CD14-positive monocyte (primary cell): ENCODE measurements around the gene PDE4B. TPM values are rescaled to one million over a fixed set of nuclear protein-coding genes. Genes with fewer than 3 reads are reported as not detected.

Experiments used
- DNase-seq, 3 donors: peaks; one replicate each; pipeline ENCODE4 v3.0.0-alpha.2; 2011 to 2022
- H2AFZ ChIP-seq: 2 replicates; pipeline ENCODE4 v1.6.0; 2012; ENCODE audit warnings: mild to moderate bottlenecking, low read depth, low read length, inconsistent platforms; ENCODE audit not compliant: insufficient read depth, poor library complexity, severe bottlenecking
- H3K27ac ChIP-seq, 2 donors: 1 replicate in 1 of 2; 2 replicates in 1 of 2; pipeline ENCODE4 v1.5.1; 2012 to 2013; ENCODE audit warnings: low read length in 2 of 2, control low read depth in 1 of 2, inconsistent platforms in 1 of 2, low read depth in 1 of 2, mild to moderate bottlenecking in 1 of 2
- H3K27me3 ChIP-seq, 2 donors: one replicate each; pipeline versions ENCODE4 v1.6.0 to v1.6.1; 2011 to 2013; ENCODE audit warnings: low read length in 2 of 2; ENCODE audit not compliant: control insufficient read depth in 2 of 2, insufficient read depth in 2 of 2
- H3K36me3 ChIP-seq, 2 donors: replicated peaks in 1 of 2; 1 replicate in 1 of 2; 2 replicates in 1 of 2; pipeline versions ENCODE4 v1.5.1 to v1.6.1; 2012 to 2013; ENCODE audit warnings: low read length in 2 of 2, control low read depth in 1 of 2, inconsistent platforms in 1 of 2, mild to moderate bottlenecking in 1 of 2; ENCODE audit not compliant: insufficient read depth in 2 of 2, control insufficient read depth in 1 of 2
- H3K4me1 ChIP-seq, 2 donors: 1 replicate in 1 of 2; 2 replicates in 1 of 2; pipeline versions ENCODE4 v1.5.1 to v1.6.1; 2012 to 2013; ENCODE audit warnings: low read length in 2 of 2, control low read depth in 1 of 2, inconsistent platforms in 1 of 2, mild to moderate bottlenecking in 1 of 2, moderate library complexity in 1 of 2; ENCODE audit not compliant: insufficient read depth in 2 of 2, control insufficient read depth in 1 of 2
- H3K4me2 ChIP-seq: replicated peaks from 2 replicates; pipeline ENCODE3; 2012; ENCODE audit warnings: low read length, moderate library complexity, mild to moderate bottlenecking; ENCODE audit not compliant: poor library complexity, severe bottlenecking; ENCODE audit errors: extremely low read depth
- H3K4me3 ChIP-seq, 3 experiments: fragments of 200-600 bp in 1 of 3; sonication (generic) in 1 of 3; replicated peaks in 1 of 3; 1 replicate in 2 of 3; 2 replicates in 1 of 3; pipeline ENCODE4 v1.5.1; 2011 to 2013; ENCODE audit warnings: low read length in 3 of 3, mild to moderate bottlenecking in 3 of 3, control low read depth in 2 of 3, low read depth in 2 of 3, inconsistent platforms in 1 of 3, moderate library complexity in 1 of 3
- H3K79me2 ChIP-seq: 2 replicates; pipeline ENCODE4 v1.6.0; 2012; ENCODE audit warnings: mild to moderate bottlenecking, control low read depth, inconsistent platforms, low read length, moderate library complexity; ENCODE audit not compliant: insufficient read depth
- H3K9ac ChIP-seq: 2 replicates; pipeline ENCODE4 v1.6.0; 2017; ENCODE audit warnings: low read length, mild to moderate bottlenecking; ENCODE audit not compliant: insufficient read depth, poor library complexity, severe bottlenecking
- H3K9me3 ChIP-seq, 2 donors: replicated peaks in 1 of 2; 1 replicate in 1 of 2; 2 replicates in 1 of 2; pipeline versions ENCODE4 v1.5.1 to v1.6.1; 2012 to 2013; ENCODE audit warnings: low read length in 2 of 2, control low read depth in 1 of 2; ENCODE audit not compliant: control insufficient read depth in 1 of 2, insufficient read depth in 1 of 2
- H4K20me1 ChIP-seq: 2 replicates; pipeline ENCODE4 v1.6.0; 2012; ENCODE audit warnings: mild to moderate bottlenecking, low read length, control low read depth, moderate library complexity; ENCODE audit not compliant: insufficient read depth
- H3K27ac Mint-ChIP-seq, 7 donors: one replicate each; pipeline ENCODE4 v1.8.0; 2020; ENCODE audit warnings: mild to moderate bottlenecking in 7 of 7, mixed read lengths in 7 of 7, moderate library complexity in 6 of 7, inconsistent platforms in 2 of 7
- H3K27me3 Mint-ChIP-seq, 3 donors: one replicate each; pipeline ENCODE4 v1.8.0; 2021 to 2022; ENCODE audit warnings: low read depth in 3 of 3, mild to moderate bottlenecking in 3 of 3, mixed read lengths in 3 of 3, moderate library complexity in 3 of 3, inconsistent platforms in 1 of 3
- H3K36me3 Mint-ChIP-seq, 2 donors: one replicate each; pipeline ENCODE4 v1.8.0; 2020; ENCODE audit warnings: mixed read lengths in 2 of 2, inconsistent platforms in 1 of 2, mild to moderate bottlenecking in 1 of 2
- H3K4me1 Mint-ChIP-seq: one replicate; pipeline ENCODE4 v1.8.0; 2020; ENCODE audit warnings: mild to moderate bottlenecking, mixed read lengths
- H3K4me3 Mint-ChIP-seq, 2 donors: one replicate each; pipeline ENCODE4 v1.8.0; 2020; ENCODE audit warnings: mild to moderate bottlenecking in 2 of 2, mixed read lengths in 2 of 2, moderate library complexity in 1 of 2
- H3K9me3 Mint-ChIP-seq, 7 donors: one replicate each; pipeline ENCODE4 v1.8.0; 2020 to 2022; ENCODE audit warnings: mixed read lengths in 7 of 7, mild to moderate bottlenecking in 6 of 7, moderate library complexity in 6 of 7, inconsistent platforms in 2 of 7
- WGBS: methylation state at CpG from one replicate; pipeline ENCODE4 v1.1.5; 2013; ENCODE audit warnings: missing lambda C conversion rate; ENCODE audit not compliant: insufficient coverage; 5-methylcytosine and 5-hydroxymethylcytosine counted together
- intact Hi-C, 2 donors: fragments of 100-400 bp; cut with micrococcal nuclease; formaldehyde crosslinking; loops; one replicate each; pipeline versions ENCODE4 v1.15.0 to v1.15.1; 2023
- polyA plus RNA-seq, 3 donors: library from polyadenylated mRNA; depleted of rRNA in 1 of 3; unstranded in 2 of 3; stranded (reverse) in 1 of 3; fragments of 300-500 nt in 2 of 3; fragments of >200 nt in 1 of 3; fragmentation: Illumina TruSeq in 2 of 3; gene quantifications; 1 replicate in 2 of 3; 2 replicates in 1 of 3; pipeline ENCODE4 v1.2.3, GENCODE V29; 2012 to 2021
- TF ChIP-seq, protein P1 (sequence below): fragments of 200-600 bp; IDR thresholded peaks from one replicate; pipeline ENCODE4 v1.8.0; 2022; ENCODE audit warnings: antibody characterized with exemption, mild to moderate bottlenecking

The PDE4B gene
- polyA plus RNA-seq, 3 donors, result 17.2 to 52.8 (median 25.2) TPM

DNA sequence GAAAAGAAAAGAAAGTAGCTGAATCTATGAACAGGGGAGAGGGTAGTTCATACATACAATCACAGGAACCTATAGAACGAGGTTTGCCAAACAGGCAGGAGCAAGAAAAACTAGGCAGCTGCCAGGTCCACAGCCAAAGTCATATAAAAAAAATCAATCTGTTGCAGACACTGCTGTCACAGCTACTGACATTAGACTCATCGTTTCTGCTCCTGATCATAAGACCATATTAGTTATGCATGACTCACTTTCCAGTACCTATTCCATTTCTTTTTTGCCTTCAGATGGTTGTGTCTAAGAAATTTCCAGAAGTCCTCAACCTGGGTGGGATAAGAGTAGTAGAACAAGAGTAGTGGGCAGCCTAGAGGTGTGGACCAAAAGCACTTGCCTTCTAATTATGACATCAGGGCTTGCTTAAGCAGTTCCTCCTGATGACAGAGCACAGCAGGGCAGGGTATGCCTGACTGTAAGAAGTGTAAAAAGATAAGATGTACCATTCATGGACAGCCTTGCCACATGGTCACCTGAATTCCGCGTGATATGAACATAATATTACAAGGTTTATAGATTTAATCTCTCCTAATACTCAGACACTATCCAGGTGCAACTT is 418.0 kb downstream of the PDE4B start:
- Mint-ChIP-seq H3K27me3 (no peaks in the 10 kb centered on the region), H3K4me3 (no peak overlapping the region), H3K36me3 (no peaks in the 10 kb centered on the region), H3K4me1 (no peaks in the 10 kb centered on the region), H3K9me3 (peaks cover 0 to 8% (median 1%) of the 10 kb centered on the region in 7 donors), H3K27ac (no peak overlapping the region)
- TF ChIP-seq, protein P1, sequence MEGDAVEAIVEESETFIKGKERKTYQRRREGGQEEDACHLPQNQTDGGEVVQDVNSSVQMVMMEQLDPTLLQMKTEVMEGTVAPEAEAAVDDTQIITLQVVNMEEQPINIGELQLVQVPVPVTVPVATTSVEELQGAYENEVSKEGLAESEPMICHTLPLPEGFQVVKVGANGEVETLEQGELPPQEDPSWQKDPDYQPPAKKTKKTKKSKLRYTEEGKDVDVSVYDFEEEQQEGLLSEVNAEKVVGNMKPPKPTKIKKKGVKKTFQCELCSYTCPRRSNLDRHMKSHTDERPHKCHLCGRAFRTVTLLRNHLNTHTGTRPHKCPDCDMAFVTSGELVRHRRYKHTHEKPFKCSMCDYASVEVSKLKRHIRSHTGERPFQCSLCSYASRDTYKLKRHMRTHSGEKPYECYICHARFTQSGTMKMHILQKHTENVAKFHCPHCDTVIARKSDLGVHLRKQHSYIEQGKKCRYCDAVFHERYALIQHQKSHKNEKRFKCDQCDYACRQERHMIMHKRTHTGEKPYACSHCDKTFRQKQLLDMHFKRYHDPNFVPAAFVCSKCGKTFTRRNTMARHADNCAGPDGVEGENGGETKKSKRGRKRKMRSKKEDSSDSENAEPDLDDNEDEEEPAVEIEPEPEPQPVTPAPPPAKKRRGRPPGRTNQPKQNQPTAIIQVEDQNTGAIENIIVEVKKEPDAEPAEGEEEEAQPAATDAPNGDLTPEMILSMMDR, result no peak
- no peak overlapping the region for H3K4me2 ChIP-seq
- H3K4me1 ChIP-seq, result no peaks in the 10 kb centered on the region
- no peaks in the 10 kb centered on the region for H4K20me1 ChIP-seq
- intact Hi-C loops, result no loop called here
- H3K27me3 ChIP-seq, result no peaks in the 10 kb centered on the region
- no peak overlapping the region for H3K27ac ChIP-seq
- no peaks in the 10 kb centered on the region for H3K36me3 ChIP-seq
- no peaks in the 10 kb centered on the region for H3K79me2 ChIP-seq
- H3K9ac ChIP-seq, result no peak overlapping the region
- no peak overlapping the region for H2AFZ ChIP-seq
- H3K4me3 ChIP-seq, result no peak overlapping the region
- no peak for DNase-seq
- no peaks in the 10 kb centered on the region for H3K9me3 ChIP-seq
- WGBS, result no CpG with 5 or more reads among the region's 4 CpGs

DNA sequence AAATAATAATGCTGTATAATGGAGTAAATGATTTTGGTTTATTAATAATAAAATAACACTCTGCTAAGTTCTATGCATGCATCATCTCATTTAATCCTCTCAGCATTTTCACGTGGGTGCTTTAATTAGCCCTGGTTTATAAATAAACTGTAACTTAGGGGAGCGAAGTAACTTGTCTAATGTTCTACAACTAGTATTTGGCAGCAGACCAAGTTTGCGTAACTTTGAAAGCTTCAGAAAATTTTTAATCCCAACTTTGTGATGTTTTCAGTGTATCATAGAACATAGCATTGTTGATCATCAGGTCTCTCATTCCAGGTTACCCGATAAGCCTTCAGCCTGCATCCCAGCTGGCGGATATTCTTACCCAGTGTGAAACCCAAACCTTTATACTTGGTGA is 418.8 kb downstream of the PDE4B start:
- H3K27me3 ChIP-seq, result no peaks in the 10 kb centered on the region
- H3K79me2 ChIP-seq, result no peaks in the 10 kb centered on the region
- H4K20me1 ChIP-seq, result no peaks in the 10 kb centered on the region
- H3K9me3 ChIP-seq, result no peaks in the 10 kb centered on the region
- H3K27ac ChIP-seq, result no peak overlapping the region
- no peak overlapping the region for H3K27ac Mint-ChIP-seq
- H2AFZ ChIP-seq, result no peak overlapping the region
- DNase-seq, result no peak
- intact Hi-C loops, result no loop called here
- no peaks in the 10 kb centered on the region for H3K36me3 Mint-ChIP-seq
- peaks cover 0 to 6% (median under 1%) of the 10 kb centered on the region in 7 donors for H3K9me3 Mint-ChIP-seq
- no peaks in the 10 kb centered on the region for H3K36me3 ChIP-seq
- H3K4me2 ChIP-seq, result no peak overlapping the region
- H3K4me3 Mint-ChIP-seq, result no peak overlapping the region
- no peaks in the 10 kb centered on the region for H3K4me1 Mint-ChIP-seq
- no peak overlapping the region for H3K4me3 ChIP-seq
- H3K4me1 ChIP-seq, result no peaks in the 10 kb centered on the region
- H3K27me3 Mint-ChIP-seq, result no peaks in the 10 kb centered on the region
- no peak overlapping the region for H3K9ac ChIP-seq
- 94% methylated on average over 2 of the region's 5 CpGs for WGBS
- TF ChIP-seq, protein P1, result no peak
